SH-SY5Y (cell line): Measurements from ENCODE around the gene RHOBTB1.

Source experiments
- GATA2 ChIP-seq: IDR thresholded peaks from 2 replicates; pipeline ENCODE4 v1.6.1; 2011; ENCODE audit warnings: mild to moderate bottlenecking, low read depth, low read length
- GATA3 ChIP-seq: IDR thresholded peaks from 2 replicates; pipeline ENCODE4 v1.6.1; 2011; ENCODE audit warnings: low read depth, mild to moderate bottlenecking, low read length, moderate library complexity

DNA sequence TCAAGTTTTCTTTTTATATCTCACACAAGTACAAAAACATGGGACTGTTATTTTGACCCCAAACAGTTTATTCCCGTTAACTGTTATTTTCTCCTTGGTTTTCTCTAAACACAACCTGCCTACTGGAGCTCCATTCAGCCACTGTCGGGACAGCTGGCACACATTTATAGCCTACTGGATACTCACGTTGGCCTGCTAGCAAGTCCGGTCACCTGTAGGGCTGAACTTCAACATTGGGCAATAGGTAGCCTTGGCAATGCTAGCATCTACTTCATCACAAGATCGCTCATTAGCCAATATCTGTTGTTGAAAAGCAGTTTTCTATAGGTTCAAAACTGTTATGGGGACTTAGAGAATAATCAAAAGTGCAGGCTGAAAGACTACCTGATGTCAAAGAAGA is 32.3 kb downstream of the RHOBTB1 start:
- TF ChIP-seq GATA2 (no peak), GATA3 (no peak)
